HG03103 (cell line): Measurements from ENCODE around the gene DTNB.
"Not testable (repeated sequence)": the region's sequence is repeated elsewhere in the genome, so short reads cannot be mapped to it uniquely, and the experiment has no call there.

Experiments used
- ATAC-seq: cut with Tn5 transposase; IDR thresholded peaks from one replicate; pipeline ENCODE4 v1.9.1; 2021; ENCODE audit warnings: low read depth; ENCODE audit not compliant: unreplicated experiment

The DTNB gene

GRCh38 chr2:25673300-25674076 is at the start of gene DTNB:
DTNB (minus strand) TSS chr2:25673577; CDS start chr2:25652660, 20,917 bp downstream.
- ATAC-seq = peak; percentile 74

- no peak for ATAC-seq
Observed at GRCh38 chr2:25722224-25722623, 48.8 kb upstream of the DTNB start.

- no peak for ATAC-seq
Observed at GRCh38 chr2:25720575-25720974, 47.2 kb upstream of the DTNB start.

- ATAC-seq = no peak
Observed at GRCh38 chr2:25714740-25715139, 41.4 kb upstream of the DTNB start.

GRCh38 chr2:25712455-25712854 is 39.1 kb upstream of the DTNB start:
- ATAC-seq = no peak

- no peak for ATAC-seq
Observed at GRCh38 chr2:25711675-25712354, 38.4 kb upstream of the DTNB start.

GRCh38 chr2:25710750-25711149 is 37.4 kb upstream of the DTNB start:
- ATAC-seq = no peak

GRCh38 chr2:25709349-25709748 is 36.0 kb upstream of the DTNB start:
- ATAC-seq = no peak

- no peak for ATAC-seq
Observed at GRCh38 chr2:25707927-25708590, 34.7 kb upstream of the DTNB start.

GRCh38 chr2:25705575-25705974 is 32.2 kb upstream of the DTNB start:
- not testable (repeated sequence) for ATAC-seq

- ATAC-seq = no peak
Observed at GRCh38 chr2:25701801-25702200, 28.4 kb upstream of the DTNB start.

- ATAC-seq = no peak
Observed at GRCh38 chr2:25700221-25700660, 26.9 kb upstream of the DTNB start.

- ATAC-seq = no peak
Observed at GRCh38 chr2:25699216-25699615, 25.8 kb upstream of the DTNB start.

GRCh38 chr2:25698752-25699151 is 25.4 kb upstream of the DTNB start:
- ATAC-seq = no peak

GRCh38 chr2:25697559-25698341 is 24.4 kb upstream of the DTNB start:
- no peak for ATAC-seq

GRCh38 chr2:25692737-25693445 is 19.5 kb upstream of the DTNB start:
- no peak for ATAC-seq

GRCh38 chr2:25692143-25692542 is 18.8 kb upstream of the DTNB start:
- ATAC-seq = no peak

- no peak for ATAC-seq
Observed at GRCh38 chr2:25690058-25690457, 16.7 kb upstream of the DTNB start.

GRCh38 chr2:25688236-25688635 is 14.9 kb upstream of the DTNB start:
- ATAC-seq = no peak

- no peak for ATAC-seq
Observed at GRCh38 chr2:25685741-25686140, 12.4 kb upstream of the DTNB start.
